Upper lobe of right lung (tissue), 1 donor: ENCODE measurements around the gene ARHGAP15. TPM values are rescaled to one million over a fixed set of nuclear protein-coding genes. Genes with fewer than 3 reads are reported as not detected.

ENCODE experiments used
- ATAC-seq: fragments of 200-7000 bp; cut with Tn5 transposase; one replicate; pipeline ENCODE4 v1.9.1; 2020; ENCODE audit warnings: mild to moderate bottlenecking, moderate library complexity
- DNase-seq: peaks from one replicate; pipeline ENCODE4 v3.0.0-alpha.2; 2020
- H3K27ac ChIP-seq: fragments of 200-600 bp; one replicate; pipeline ENCODE4 v1.8.0; 2022
- H3K27me3 ChIP-seq: fragments of 200-600 bp; one replicate; pipeline ENCODE4 v1.8.0; 2022; ENCODE audit warnings: mild to moderate bottlenecking
- H3K36me3 ChIP-seq: fragments of 200-600 bp; one replicate; pipeline ENCODE4 v1.8.0; 2022
- H3K4me1 ChIP-seq: fragments of 200-600 bp; one replicate; pipeline ENCODE4 v1.8.0; 2022
- H3K4me3 ChIP-seq: fragments of 200-600 bp; one replicate; pipeline ENCODE4 v1.8.0; 2022; ENCODE audit warnings: mild to moderate bottlenecking
- H3K9me3 ChIP-seq: fragments of 200-600 bp; one replicate; pipeline ENCODE4 v1.8.0; 2022
- CTCF ChIP-seq: fragments of 200-600 bp; IDR thresholded peaks from one replicate; pipeline ENCODE4 v1.8.0; 2022; ENCODE audit warnings: antibody characterized with exemption
- intact Hi-C: fragments of 100-400 bp; cut with DNase I; formaldehyde crosslinking; loops from one replicate; pipeline ENCODE4 v1.11.0; 2022
- total RNA-seq: library from RNA; stranded (reverse); fragmentation: NEBNext Ultra II Directional; extraction: Animal tissue kit (Norgen Biotek cat#: 25700); gene quantifications from one replicate; pipeline ENCODE4 v1.2.1, GENCODE V29; 2021
- donor health status: DM: no; HTN: yes; CAD: no; lungs with severe emphysema.

ARHGAP15 gene
- total RNA-seq, 1 donor from 2014 or later: 19.2 TPM

GRCh38 chr2:143186876-143187275, 57.7 kb downstream of the ARHGAP15 start:
- H3K9me3 ChIP-seq: no peaks in the 10 kb centered on the region
- intact Hi-C loops: no loop called here
- H3K36me3 ChIP-seq: no peaks in the 10 kb centered on the region
- no peaks in the 10 kb centered on the region for H3K4me1 ChIP-seq
- ATAC-seq (no peak), DNase-seq (no peak)
- no peak for TF ChIP-seq CTCF
- no peak overlapping the region for H3K4me3 ChIP-seq
- no peak overlapping the region for H3K27ac ChIP-seq
- H3K27me3 ChIP-seq: no peaks in the 10 kb centered on the region

GRCh38 chr2:143190431-143190830, 61.2 kb downstream of the ARHGAP15 start:
- no peaks in the 10 kb centered on the region for H3K27me3 ChIP-seq
- DNase-seq (no peak), ATAC-seq (no peak)
- intact Hi-C loops: no loop called here
- H3K36me3 ChIP-seq: no peaks in the 10 kb centered on the region
- TF ChIP-seq CTCF: no peak
- H3K4me1 ChIP-seq: no peaks in the 10 kb centered on the region
- no peak overlapping the region for H3K27ac ChIP-seq
- H3K9me3 ChIP-seq: no peaks in the 10 kb centered on the region
- no peak overlapping the region for H3K4me3 ChIP-seq

- Histone ChIP-seq H3K27me3 (no peaks in the 10 kb centered on the region), H3K9me3 (no peaks in the 10 kb centered on the region), H3K4me3 (no peak overlapping the region), H3K36me3 (no peaks in the 10 kb centered on the region), H3K27ac (no peak overlapping the region), H3K4me1 (no peaks in the 10 kb centered on the region)
- DNase-seq (no peak), ATAC-seq (no peak)
- no peak for TF ChIP-seq CTCF
- intact Hi-C loops: no loop called here
Measured at GRCh38 chr2:143192106-143192505, 62.9 kb downstream of the ARHGAP15 start.

GRCh38 chr2:143192716-143193115, 63.5 kb downstream of the ARHGAP15 start:
- no peaks in the 10 kb centered on the region for H3K36me3 ChIP-seq
- no peaks in the 10 kb centered on the region for H3K9me3 ChIP-seq
- intact Hi-C loops: no loop called here
- TF ChIP-seq CTCF: no peak
- no peak overlapping the region for H3K4me3 ChIP-seq
- H3K27ac ChIP-seq: no peak overlapping the region
- no peak for ATAC-seq
- no peak for DNase-seq
- H3K27me3 ChIP-seq: no peaks in the 10 kb centered on the region
- no peaks in the 10 kb centered on the region for H3K4me1 ChIP-seq

DNA sequence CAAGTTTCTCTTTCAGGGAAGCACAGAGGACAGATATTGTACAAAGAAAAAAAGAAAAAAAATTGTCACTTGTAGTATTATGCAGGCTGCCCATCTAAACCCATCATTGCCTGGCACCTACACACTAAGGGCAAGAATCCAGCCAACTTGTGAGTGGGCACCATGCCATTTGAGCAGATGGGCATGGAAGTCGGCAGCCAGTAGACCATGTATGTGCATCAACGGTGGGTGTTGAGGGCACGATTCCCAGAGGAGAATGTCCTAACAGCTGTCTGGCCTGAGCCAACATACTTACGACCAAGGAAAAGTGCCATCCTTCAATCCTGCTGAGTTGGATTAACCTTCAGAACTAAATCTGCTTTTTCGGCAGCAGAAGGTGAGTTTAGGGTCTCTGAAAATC, 63.9 kb downstream of the ARHGAP15 start:
- no peak for TF ChIP-seq CTCF
- no peak for ATAC-seq

GRCh38 chr2:143195511-143195910, 66.3 kb downstream of the ARHGAP15 start:
- Histone ChIP-seq H3K9me3 (no peaks in the 10 kb centered on the region), H3K4me3 (no peak overlapping the region), H3K4me1 (no peaks in the 10 kb centered on the region), H3K27ac (no peak overlapping the region), H3K27me3 (no peaks in the 10 kb centered on the region), H3K36me3 (no peaks in the 10 kb centered on the region)
- no peak for ATAC-seq
- DNase-seq: no peak
- intact Hi-C loops: no loop called here
- no peak for TF ChIP-seq CTCF

More for the DNA sequence above, 63.9 kb downstream of the ARHGAP15 start:
- H3K9me3 ChIP-seq: no peaks in the 10 kb centered on the region
- H3K4me1 ChIP-seq: no peaks in the 10 kb centered on the region
- intact Hi-C loops: no loop called here
- H3K27me3 ChIP-seq: no peaks in the 10 kb centered on the region
- H3K36me3 ChIP-seq: no peaks in the 10 kb centered on the region
- no peak for DNase-seq
- H3K27ac ChIP-seq: no peak overlapping the region
- H3K4me3 ChIP-seq: no peak overlapping the region
